ENCODE data around the gene PIK3R5. TPM values are rescaled to one million over a fixed set of nuclear protein-coding genes. Genes with fewer than 3 reads are reported as not detected.

The PIK3R5 gene
- total RNA-seq, 1 donor from 2014 or later = 0.29 TPM

DNA sequence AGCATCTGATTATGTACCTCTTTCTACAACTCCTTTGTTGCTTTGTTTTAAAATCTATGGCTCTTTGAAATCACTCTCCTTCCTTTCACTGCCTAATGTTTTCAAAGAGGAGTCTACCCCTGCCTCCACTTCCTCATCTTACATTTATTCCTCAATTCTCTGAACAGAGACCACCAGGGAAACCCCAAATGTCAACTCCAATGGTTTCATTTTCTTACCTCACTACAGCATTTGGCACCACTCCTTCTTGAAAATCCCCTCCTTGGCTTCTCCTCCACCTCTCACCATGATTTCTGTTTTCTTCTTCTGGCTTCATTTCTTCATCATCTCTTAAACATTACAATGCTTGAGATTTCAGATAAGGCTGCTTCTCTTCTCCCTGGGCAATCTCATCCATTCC, 2.4 kb upstream of the PIK3R5 start:
- Mint-ChIP-seq H3K4me3 (peak overlapping the region; percentile 16), H3K9me3 (peaks cover 8% of the 10 kb centered on the region), H3K27ac (no peak overlapping the region), H3K36me3 (no peaks in the 10 kb centered on the region), H3K4me1 (ENCODE audit: unreplicated experiment) (peaks cover 4% of the 10 kb centered on the region), H3K27me3 (peaks cover 53% of the 10 kb centered on the region)
- DNase-seq (ENCODE audit: extremely low spot score, unreplicated experiment) = no peak
- TF ChIP-seq CTCF (conservative IDR thresholded peaks at IDR 0.05) = no peak

- no peak for TF ChIP-seq CTCF (conservative IDR thresholded peaks at IDR 0.05)
- peak overlapping the region; percentile 74 for H3K4me3 Mint-ChIP-seq
- peaks cover 4% of the 10 kb centered on the region for H3K4me1 Mint-ChIP-seq (ENCODE audit: unreplicated experiment)
- DNase-seq (ENCODE audit: extremely low spot score, unreplicated experiment) = no peak
- H3K36me3 Mint-ChIP-seq = no peaks in the 10 kb centered on the region
- no peak overlapping the region for H3K27ac Mint-ChIP-seq
- H3K27me3 Mint-ChIP-seq = peaks cover 62% of the 10 kb centered on the region
- H3K9me3 Mint-ChIP-seq = peaks cover 4% of the 10 kb centered on the region
Observed at GRCh38 chr17:8966926-8967325, 1.4 kb upstream of the PIK3R5 start.

GRCh38 chr17:8964801-8965393, 610 bp downstream of the PIK3R5 start:
- TF ChIP-seq CTCF (conservative IDR thresholded peaks at IDR 0.05) = no peak
- no peak for DNase-seq (ENCODE audit: extremely low spot score, unreplicated experiment)
- Mint-ChIP-seq H3K27ac (peak overlapping the region; percentile 27), H3K9me3 (peaks cover 4% of the 10 kb centered on the region), H3K4me3 (peak overlapping the region; percentile 60), H3K36me3 (no peaks in the 10 kb centered on the region), H3K27me3 (peaks cover 73% of the 10 kb centered on the region), H3K4me1 (ENCODE audit: unreplicated experiment) (peaks cover 4% of the 10 kb centered on the region)

DNA sequence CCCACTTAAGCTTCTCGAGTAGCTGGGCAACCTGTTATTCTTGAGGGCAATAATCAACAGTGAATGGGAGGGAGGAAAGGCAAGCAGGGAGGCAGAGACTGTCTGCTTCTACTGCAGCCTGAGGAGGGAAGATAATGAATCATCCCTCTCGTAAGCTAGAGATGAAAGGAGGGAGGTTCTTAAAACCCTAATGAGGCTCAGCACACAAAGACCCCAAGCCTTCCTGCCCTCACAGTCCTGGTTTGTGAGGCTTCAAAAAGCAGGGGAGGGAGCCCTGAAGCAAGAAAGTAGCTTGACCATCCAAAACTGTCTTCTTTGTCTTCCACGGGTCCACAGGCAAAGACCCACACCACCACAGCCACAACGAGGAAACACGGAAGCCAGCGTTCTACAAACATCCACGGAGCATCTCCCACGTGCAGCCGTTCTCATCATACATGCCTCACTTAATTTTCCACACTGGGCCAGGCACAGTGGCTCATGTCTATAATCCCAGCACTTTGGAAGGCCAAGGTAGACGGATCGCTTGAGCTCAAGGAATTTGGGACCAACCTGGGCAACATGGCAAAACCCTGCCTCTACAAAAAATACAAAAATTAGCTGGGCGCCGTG, 1.8 kb downstream of the PIK3R5 start:
- no peaks in the 10 kb centered on the region for H3K36me3 Mint-ChIP-seq
- H3K4me1 Mint-ChIP-seq (ENCODE audit: unreplicated experiment) = peaks cover 4% of the 10 kb centered on the region
- no peak for DNase-seq (ENCODE audit: extremely low spot score, unreplicated experiment)
- H3K27ac Mint-ChIP-seq = no peak overlapping the region
- H3K4me3 Mint-ChIP-seq = peak overlapping the region; percentile 34
- H3K9me3 Mint-ChIP-seq = peaks cover 4% of the 10 kb centered on the region
- no peak for TF ChIP-seq CTCF (conservative IDR thresholded peaks at IDR 0.05)
- peaks cover 77% of the 10 kb centered on the region for H3K27me3 Mint-ChIP-seq

GRCh38 chr17:8963014-8963413, 2.5 kb downstream of the PIK3R5 start:
- no peak overlapping the region for H3K4me3 Mint-ChIP-seq
- H3K9me3 Mint-ChIP-seq = peaks cover 4% of the 10 kb centered on the region
- H3K27me3 Mint-ChIP-seq = peaks cover 74% of the 10 kb centered on the region
- no peak for DNase-seq (ENCODE audit: extremely low spot score, unreplicated experiment)
- no peak for TF ChIP-seq CTCF (conservative IDR thresholded peaks at IDR 0.05)
- no peak overlapping the region for H3K27ac Mint-ChIP-seq
- peaks cover 4% of the 10 kb centered on the region for H3K4me1 Mint-ChIP-seq (ENCODE audit: unreplicated experiment)
- no peaks in the 10 kb centered on the region for H3K36me3 Mint-ChIP-seq
